Measurements from ENCODE around the gene TRMT11. TPM values are rescaled to one million over a fixed set of nuclear protein-coding genes. Genes with fewer than 3 reads are reported as not detected.

TRMT11 gene
- total RNA-seq, 1 experiment from 2014 or later, result 42.0 TPM

DNA sequence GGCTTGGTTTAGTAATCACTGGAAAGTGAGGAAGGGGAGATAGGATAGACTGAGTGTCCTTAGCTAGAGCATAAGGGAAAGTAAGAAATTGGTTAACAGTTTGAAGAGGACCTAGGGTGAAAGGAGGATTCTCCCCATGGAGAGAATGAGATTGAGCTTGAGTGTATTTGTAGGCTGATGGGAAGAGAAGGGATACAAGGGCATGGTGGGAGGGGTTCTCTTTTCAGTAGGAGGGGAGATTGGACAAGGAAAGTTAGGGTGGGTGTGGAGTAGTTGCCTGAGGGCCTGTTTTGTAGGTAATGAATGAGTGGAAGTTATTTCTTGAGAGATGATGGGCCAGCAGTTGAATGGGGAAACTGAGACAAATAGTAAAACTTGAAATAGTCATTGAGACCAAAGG lies 1.9 kb downstream of the TRMT11 start:
- DNase-seq (ENCODE audit: extremely low read depth, low read depth), result no peak

DNA sequence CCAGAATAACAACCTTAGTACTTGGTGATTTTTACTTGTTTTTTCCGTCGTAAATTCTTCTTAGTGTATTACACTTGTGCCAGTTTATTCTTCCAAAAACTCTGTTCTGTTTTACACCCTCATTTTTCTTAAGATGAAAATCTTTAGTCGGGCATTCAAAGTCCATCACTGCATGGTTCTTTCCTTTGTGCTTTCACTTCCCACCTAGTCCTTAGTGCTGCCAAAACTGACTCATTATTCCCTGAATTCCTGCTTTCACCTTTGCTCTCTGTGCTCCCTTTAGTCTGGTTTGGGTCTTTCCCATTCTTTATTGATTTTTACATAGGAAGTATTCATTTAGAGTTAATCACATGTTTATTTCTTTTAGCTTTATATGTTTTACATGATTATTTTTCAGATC lies 3.3 kb downstream of the TRMT11 start:
- no peak for DNase-seq (ENCODE audit: extremely low read depth, low read depth)

DNA sequence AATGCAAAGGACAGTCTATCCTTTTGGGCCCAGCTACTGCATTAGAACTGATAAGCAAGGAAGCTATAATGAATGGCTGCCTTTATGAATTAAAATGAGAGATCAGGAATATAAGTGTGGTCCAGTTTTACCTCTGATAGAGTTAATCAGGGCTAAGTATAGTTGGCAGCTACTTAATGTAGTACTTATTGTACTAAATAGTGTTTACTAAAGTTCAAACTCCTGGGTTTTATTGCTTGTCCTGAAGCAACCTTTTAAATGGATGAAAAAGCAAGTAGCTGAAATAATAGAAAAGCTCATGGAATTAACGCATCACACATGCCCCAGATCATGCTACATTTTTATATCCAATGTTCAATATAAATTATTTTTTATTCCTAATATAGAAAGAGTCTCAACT lies 5.3 kb downstream of the TRMT11 start:
- no peak for DNase-seq (ENCODE audit: extremely low read depth, low read depth)

DNA sequence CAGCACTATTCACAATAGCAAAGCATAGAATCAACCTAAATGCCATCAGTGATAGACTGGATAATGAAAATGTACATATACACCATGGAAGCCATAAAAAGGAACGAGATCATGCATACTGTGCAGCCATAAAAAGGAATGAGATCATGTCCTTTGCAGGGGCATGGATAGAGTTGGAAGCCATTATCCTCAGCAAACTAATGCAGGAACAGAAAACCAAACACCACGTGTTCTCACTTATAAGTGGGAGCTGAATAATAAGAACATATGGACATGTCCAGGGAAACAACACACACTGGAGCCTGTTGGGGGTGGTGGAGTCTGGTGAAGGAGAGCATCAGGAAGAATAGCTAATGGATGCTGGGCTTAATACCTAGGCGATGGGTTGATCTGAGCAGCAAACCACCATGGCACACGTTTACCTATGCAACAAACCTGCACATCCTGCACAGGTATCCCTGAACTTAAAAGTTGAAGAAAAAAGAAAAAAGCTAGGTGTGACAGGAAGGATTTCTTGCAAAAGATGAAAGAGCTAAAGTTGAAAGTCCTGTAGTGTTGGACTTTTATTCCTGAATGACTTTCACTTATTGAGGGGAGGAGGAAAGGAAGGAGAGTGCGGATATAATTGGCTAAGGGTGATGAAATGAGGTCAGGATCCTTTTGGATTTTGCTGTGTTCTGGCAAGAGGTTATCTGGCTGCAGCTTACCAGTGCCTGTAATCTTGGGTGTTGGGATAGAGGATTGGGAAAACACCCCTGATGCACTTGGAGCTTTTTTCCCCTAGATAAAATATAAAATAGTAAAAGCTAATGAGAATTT lies 8.5 kb downstream of the TRMT11 start:
- DNase-seq (ENCODE audit: extremely low read depth, low read depth), result no peak

DNA sequence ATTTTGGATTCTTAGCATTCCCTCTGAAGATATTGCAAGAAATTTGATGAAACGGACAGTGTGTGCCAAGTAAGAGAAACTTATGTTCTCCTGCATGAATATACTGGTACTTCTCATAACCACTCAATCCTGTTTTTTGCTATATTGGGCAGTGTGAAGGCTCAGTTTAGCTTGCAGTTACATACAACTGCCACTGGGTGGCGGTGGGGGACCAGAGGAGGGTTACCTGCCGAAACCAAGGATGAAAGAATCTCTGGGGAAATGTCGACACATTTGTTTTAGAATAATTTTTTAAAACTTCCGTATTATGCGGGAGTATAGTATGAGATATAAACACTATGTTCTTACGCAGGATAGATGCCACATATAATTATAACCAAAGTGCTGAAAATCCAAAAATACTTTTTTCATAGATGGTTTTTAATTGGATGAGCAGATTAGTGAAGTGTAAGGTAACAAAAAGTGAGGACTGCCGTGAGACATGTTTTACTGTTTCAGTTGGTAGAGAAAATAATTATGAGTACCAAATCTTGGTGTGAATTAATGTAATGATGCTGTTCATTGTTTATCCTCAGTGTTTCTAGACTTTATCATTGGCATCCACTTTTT lies 9.7 kb downstream of the TRMT11 start:
- DNase-seq (ENCODE audit: extremely low read depth, low read depth), result peak; percentile 60

DNA sequence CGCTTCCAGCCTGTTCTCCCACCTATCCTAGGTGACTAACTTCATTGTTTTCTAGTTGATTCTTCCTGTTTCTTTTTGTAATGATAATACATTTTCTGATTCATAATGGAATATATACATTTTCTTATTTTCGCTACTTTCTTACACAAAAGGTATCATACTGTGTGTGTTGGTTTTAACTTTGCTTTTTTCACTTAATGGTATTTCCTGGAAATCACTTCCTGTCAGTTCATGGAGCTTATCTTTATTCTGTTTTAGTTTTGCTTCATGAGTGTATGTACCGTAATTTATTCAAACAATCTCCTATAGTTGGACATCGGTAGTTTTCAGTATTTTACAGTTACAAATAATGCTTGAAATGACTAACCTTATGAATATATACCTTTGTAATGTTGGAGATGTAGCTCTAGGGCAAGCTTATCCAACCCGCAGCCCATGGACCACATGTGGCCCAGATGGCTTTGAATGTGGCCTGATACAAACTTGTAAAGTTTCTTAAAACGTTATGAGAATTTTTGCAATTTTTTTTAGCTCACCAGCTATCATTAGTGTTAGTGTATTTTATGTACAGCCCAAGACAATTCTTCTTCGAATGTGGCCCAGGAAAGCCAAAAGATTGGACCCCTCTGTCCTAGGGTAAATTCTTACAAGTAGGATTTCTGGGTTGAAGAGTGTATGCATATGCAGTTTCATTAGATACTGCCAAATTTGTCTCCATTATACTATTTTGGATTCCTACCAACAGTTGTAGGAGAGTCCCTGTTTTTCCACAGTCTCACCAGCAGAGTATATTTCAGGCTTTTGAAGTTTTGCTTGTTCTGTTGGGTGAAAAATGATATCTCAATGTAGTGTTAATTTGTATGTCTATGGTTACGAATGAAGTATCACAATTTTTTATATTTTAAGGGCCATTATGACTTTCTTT lies 16.7 kb downstream of the TRMT11 start:
- no peak for DNase-seq (ENCODE audit: extremely low read depth, low read depth)

DNA sequence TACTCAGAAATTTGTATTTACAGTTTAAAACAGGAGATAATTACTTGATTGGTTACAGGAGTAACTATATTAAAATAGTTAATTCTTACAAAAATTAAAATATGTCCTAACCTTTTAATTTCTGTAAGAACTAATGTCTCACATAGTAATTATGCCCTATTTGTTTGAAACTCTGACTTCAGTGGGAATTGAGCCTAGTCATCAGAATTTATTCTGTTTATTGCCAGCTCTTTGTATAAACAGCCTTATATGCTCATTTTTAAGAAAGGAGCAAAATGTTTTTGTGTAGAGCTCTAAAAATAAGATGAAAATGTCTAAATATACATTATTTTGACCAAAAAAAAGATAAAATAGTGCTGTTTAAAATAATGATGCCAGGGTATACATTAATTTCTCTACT lies 21.5 kb downstream of the TRMT11 start:
- DNase-seq (ENCODE audit: extremely low read depth, low read depth), result no peak

DNA sequence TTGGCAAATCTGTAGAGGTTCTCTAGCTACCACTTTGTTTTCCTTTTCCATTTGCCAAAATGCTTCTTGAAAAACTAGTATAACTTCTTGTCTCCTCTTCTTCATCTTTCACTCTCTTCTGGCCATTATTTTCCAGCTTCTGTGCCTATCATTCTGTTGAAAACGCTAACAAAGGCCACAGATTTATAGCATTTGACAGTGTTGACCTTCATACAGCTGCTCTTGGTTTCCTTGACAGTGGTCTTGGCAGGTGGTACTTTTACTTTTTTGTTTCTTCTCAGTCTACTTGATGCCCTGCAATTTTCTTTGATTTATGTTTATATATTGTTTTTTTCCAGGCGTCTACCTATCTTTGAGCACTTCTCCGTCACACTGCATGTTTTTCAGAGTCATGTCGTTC lies 23.7 kb downstream of the TRMT11 start:
- DNase-seq (ENCODE audit: extremely low read depth, low read depth), result no peak

DNA sequence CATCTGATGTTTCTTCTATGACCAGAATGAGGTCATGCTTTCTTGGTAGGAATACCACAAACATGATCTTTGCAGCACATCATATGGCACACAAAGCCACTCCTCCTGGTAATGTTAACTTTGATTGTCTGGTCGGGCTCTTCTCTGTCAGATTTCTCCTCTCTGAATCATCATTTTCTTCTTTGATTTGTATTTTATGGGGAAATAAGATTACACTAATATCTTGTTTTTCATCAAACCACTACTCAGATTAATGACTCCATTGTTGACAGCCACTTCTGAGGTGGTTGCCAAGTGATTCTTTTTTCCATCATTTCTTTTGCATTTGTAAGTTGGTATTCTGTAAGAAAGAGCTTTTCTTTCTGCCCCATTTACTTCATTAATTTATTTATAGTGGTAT lies 29.5 kb downstream of the TRMT11 start:
- no peak for DNase-seq (ENCODE audit: extremely low read depth, low read depth)

DNA sequence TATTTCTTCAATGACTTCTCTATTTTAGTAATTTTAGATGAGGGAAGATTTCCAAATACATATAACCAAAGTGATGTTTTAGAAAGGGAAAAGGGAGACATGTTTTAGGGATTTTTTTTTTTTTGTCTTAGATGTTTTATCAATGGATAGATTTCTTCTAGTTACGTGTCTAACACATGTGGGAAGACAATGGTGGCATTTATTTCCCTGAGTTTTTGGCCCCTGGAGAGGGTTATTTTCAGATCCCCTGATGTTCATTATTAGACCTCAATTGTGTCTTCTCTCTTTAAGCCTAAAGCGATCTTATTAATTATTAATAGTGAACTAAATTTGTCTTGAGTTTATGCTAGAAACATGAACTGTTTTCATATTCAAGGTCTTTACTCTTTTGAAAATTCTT lies 30.3 kb downstream of the TRMT11 start:
- DNase-seq (ENCODE audit: extremely low read depth, low read depth), result no peak

DNA sequence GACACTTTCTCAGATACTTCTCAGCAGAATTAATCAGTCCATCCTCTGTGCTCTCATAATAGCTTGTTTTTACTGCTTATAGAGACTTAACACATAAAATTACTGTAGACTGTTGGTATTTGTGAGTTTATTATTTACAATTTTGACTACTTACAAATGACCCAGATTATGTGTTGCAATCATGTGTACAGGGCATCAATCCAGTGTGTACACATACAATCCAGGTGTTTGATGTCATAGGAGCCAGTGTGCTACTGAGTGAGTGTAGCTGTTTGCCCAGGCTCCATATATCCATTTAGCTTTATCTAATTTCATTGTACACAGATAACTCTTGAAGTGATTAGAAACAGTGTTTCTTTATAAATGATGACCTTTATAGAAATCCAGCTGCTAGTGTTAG lies 31.3 kb downstream of the TRMT11 start:
- DNase-seq (ENCODE audit: extremely low read depth, low read depth), result no peak

DNA sequence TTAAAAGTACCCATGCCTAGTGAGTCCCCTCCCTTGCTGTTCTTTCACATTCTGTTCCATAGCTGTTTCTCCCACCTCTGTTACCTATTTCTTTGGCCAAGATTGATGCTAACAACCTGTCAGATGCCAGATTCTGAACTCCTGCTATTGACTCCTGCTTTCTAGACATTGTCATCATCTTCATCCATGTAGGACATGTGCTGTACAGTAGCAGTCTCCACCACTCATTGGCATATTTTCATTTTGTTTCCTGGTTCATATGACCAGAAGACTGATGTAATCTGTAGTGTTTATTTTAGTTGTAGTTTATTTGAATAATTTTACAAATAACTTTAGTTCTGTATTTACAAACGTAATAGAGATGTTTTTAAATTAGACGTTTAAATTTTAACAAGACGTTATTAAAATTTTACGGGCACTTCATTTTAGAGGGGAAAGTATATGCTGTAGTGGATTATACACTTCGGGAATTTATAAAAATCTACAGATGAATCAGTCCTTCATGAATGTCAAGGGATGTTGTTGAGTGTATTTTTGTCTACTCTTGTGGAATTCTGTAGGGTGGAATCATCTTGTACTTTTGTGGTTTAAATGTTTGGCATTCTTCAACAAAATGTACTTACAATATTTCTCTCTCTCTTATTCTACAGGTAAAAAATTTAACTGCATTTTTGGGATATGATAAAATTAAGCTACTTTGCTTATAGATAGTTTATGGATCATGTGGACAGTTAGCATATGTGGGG lies 34.1 kb downstream of the TRMT11 start:
- DNase-seq (ENCODE audit: extremely low read depth, low read depth), result no peak

DNA sequence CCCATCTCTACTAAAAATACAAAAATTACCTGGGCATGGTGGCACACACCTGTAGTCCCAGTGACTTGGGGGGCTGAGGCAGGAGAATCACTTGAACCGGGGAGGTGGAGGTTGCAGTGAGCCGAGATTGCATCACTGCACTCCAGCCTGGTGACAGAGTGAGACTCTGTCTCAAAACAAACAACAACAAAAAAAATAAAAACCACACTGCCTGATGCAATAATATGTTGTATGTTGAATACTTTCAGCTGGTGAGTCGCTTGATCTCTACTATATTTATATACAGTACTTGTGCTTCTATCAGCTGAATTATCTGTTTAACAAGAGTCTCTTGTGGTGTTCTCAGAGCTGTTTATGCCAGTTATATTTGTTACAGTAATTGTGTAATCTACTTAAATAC lies 37.1 kb downstream of the TRMT11 start:
- DNase-seq (ENCODE audit: extremely low read depth, low read depth), result peak; percentile 40

DNA sequence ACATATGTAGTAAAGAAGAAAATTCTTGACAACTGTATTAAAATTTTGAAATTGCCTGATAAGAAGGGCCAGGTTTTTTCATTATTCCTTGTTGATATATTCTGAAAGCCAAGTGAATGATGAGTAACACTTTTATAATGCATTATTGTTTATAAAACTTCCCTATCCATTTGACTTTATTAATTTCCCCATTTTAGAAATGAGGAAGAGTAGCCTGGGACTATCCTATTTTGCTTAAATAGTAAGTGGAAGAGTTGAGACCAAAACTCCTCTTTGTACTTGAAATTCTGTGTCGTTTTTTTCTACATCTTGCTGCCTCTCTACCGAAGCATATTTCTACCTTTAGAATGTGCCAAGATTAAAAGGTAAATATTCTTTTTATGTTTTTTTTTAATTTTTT lies 39.7 kb downstream of the TRMT11 start:
- DNase-seq (ENCODE audit: extremely low read depth, low read depth), result no peak

DNA sequence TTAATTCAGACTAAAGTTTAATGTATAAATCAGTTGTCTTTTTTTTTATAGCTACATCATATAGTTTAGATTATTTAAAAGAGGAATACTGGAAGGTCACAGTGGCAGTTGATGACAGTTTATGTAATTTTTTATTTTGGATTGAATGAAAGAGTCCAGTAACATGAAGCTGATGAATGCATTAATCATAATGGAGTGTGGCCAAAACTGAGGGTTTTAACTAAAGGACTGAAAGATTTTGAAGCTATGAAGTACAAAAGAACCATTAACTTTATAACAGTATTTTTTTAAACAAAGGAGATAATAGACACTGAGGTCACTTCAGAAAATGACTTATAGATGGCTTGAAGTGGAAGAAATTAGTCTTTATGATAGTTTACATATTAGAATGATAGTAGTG lies 41.3 kb downstream of the TRMT11 start:
- no peak for DNase-seq (ENCODE audit: extremely low read depth, low read depth)

DNA sequence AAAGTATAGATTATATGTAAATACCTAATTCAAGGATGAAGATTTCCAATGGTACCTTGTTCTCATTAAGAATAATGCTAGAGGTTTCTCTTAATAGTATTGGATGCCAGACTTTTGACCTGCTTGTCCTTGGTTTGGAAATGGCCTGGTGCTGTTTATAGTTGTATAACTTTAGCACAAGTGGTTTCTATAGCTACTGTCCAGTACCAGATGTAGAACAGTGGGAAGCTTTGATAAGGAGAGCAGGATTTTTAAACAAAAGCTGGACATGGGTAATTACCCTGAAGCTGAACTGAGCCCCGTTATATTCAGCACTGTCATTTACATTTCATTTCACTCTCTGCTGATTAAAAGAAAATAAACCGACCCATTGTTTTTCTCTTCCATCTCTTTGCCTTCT lies 43.7 kb downstream of the TRMT11 start:
- DNase-seq (ENCODE audit: extremely low read depth, low read depth), result no peak

DNA sequence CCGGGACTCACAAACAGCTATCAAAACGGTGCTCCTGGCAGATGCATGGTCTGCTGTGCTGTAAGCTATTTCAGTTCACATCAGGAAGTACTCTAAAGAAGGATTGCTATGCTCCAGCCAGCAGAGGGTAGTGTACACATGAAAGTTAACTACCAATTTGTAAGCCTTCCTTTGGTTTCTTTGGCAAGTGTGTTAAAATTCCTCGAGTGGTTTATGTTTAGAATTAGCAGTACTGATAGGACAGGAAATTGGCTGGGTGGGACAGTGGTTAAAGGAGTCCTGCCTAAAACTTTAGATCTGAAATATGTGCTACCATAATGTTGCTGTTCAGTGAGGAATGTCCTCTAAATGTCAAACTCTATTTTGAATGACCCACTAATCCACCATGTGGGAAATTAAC lies 47.4 kb downstream of the TRMT11 start:
- DNase-seq (ENCODE audit: extremely low read depth, low read depth), result peak; percentile 44

DNA sequence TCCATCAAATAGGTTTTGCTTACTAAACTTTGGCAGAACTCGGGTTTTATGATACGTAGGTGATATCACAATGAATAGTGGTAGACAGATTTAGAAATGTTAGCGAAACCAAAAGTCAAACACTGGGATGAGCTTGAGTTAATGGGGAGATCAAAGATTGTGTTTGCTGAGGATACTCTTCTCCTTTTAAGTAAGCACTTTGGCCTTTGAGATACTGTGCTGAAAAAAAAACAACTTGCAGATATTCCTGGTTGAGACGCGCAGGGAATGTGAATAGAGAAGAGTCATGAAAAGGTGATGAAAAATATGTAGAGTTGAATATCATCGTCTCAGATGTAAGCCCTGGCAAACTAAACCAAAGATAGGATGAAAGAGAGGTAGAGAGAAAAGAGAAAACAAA lies 48.3 kb downstream of the TRMT11 start:
- no peak for DNase-seq (ENCODE audit: extremely low read depth, low read depth)

DNA sequence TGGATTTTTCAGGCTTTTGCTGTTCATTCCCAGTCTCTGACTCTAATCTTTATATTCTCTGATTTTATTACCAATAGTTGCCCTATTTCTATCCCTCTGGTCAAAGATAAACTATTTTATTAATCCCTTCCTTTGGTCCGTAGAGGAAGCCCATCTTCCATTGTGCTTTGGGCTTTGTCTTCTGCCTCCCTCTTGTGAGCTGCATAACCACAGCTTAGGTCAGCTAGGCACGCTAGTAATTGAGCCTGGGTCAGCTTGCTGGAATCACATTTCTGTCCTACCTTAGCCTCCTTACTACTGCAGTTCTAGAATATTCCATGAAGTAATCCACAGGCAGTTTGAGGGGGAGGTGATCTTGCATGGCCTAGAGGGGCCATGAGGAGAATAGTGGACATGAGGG lies 49.4 kb downstream of the TRMT11 start:
- DNase-seq (ENCODE audit: extremely low read depth, low read depth), result no peak

DNA sequence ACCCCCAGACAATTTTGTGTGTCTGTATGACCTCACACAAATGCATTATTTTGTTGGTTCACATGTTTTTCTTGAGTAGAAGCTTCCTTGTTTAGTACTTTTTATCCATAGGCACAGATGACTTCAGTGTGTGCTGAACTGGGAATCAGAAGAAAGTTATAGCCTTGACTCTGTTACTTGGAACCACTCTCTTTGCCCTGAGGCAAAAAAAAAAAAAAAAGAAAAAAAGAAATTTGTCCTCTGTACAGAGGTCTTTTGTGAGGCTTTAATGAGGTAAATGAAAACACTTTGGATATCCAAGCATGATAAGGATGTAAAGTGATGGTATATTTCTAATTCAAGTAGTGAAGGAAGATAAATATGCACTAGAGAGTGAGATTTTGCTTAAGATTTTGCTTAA lies 51.9 kb downstream of the TRMT11 start:
- no peak for DNase-seq (ENCODE audit: extremely low read depth, low read depth)

DNA sequence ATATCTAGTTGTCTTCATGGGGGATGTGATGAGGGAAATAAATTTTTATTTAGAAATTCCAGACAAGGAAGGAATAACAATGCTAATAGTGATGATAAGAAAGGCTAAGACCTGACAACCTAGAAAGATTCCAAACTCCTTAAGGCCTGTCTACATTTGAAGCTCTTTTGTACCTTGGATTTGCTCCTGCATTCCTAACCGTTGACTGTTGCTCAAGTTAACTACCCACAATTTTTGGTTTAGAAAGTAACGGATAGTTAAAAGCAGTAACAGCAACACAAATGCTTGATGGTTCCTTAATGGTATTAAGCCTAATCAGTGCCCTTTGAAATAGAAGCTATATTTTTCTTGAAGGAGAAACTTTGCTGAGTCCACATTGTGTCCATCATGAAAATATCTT lies 52.9 kb downstream of the TRMT11 start:
- DNase-seq (ENCODE audit: extremely low read depth, low read depth), result no peak

Measured in NCI-H460 (cell line).